HG03432 (cell line): Measurements from ENCODE around the gene USP53.
"Not testable (repeated sequence)": the region's sequence is repeated elsewhere in the genome, so short reads cannot be mapped to it uniquely, and the experiment has no call there.

ENCODE experiments used
- ATAC-seq: cut with Tn5 transposase; IDR thresholded peaks from one replicate; pipeline ENCODE4 v1.9.1; 2021; ENCODE audit warnings: mild to moderate bottlenecking, moderate library complexity; ENCODE audit not compliant: unreplicated experiment

The USP53 gene

GRCh38 chr4:119227690-119228089 lies 15.2 kb downstream of the USP53 start:
- ATAC-seq: no peak

- ATAC-seq: no peak
These were observed 15.9 kb downstream of the USP53 start for GRCh38 chr4:119228406-119228805.

GRCh38 chr4:119229908-119230687 lies 17.6 kb downstream of the USP53 start:
- ATAC-seq: no peak

GRCh38 chr4:119231491-119231890 lies 19.0 kb downstream of the USP53 start:
- ATAC-seq: no peak

GRCh38 chr4:119232286-119232685 lies 19.8 kb downstream of the USP53 start:
- no peak for ATAC-seq

GRCh38 chr4:119233191-119233590 lies 20.7 kb downstream of the USP53 start:
- no peak for ATAC-seq

- no peak for ATAC-seq
These were observed 21.2 kb downstream of the USP53 start for GRCh38 chr4:119233750-119234149.

- no peak for ATAC-seq
These were observed 24.7 kb downstream of the USP53 start for GRCh38 chr4:119237201-119237600.

GRCh38 chr4:119237642-119238041 lies 25.1 kb downstream of the USP53 start:
- ATAC-seq: no peak

- ATAC-seq: peak; percentile 99
These were observed 25.7 kb downstream of the USP53 start for GRCh38 chr4:119238068-119238722.

GRCh38 chr4:119240128-119240527 lies 27.6 kb downstream of the USP53 start:
- ATAC-seq: no peak

GRCh38 chr4:119240568-119240967 lies 28.1 kb downstream of the USP53 start:
- no peak for ATAC-seq

- ATAC-seq: no peak
These were observed 29.9 kb downstream of the USP53 start for GRCh38 chr4:119242417-119242816.

GRCh38 chr4:119243868-119244267 lies 31.4 kb downstream of the USP53 start:
- ATAC-seq: no peak

GRCh38 chr4:119244344-119244743 lies 31.8 kb downstream of the USP53 start:
- ATAC-seq: no peak

- ATAC-seq: no peak
These were observed 32.3 kb downstream of the USP53 start for GRCh38 chr4:119244832-119245231.

- ATAC-seq: no peak
These were observed 33.7 kb downstream of the USP53 start for GRCh38 chr4:119246177-119246733.

GRCh38 chr4:119251037-119251436 lies 38.5 kb downstream of the USP53 start:
- ATAC-seq: not testable (repeated sequence)

GRCh38 chr4:119255223-119255622 lies 42.7 kb downstream of the USP53 start:
- ATAC-seq: not testable (repeated sequence)

GRCh38 chr4:119260528-119260927 lies 48.0 kb downstream of the USP53 start:
- no peak for ATAC-seq

GRCh38 chr4:119261986-119262385 lies 49.5 kb downstream of the USP53 start:
- ATAC-seq: no peak

- no peak for ATAC-seq
These were observed 52.2 kb downstream of the USP53 start for GRCh38 chr4:119264743-119265142.
